Uterus (tissue), 2 donors: ENCODE measurements around the gene DMRT3.

Source experiments
- CTCF ChIP-seq, 4 experiments: fragments of 200-600 bp in 2 of 4; fragments of 450-650 bp in 2 of 4; sonication (generic) in 2 of 4; IDR thresholded peaks; one replicate each; pipeline ENCODE4 v1.5.1; 2016 to 2019; ENCODE audit warnings: antibody characterized with exemption in 4 of 4, mild to moderate bottlenecking in 2 of 4, moderate library complexity in 1 of 4
- POLR2A ChIP-seq, 2 donors: fragments of 450-650 bp; IDR thresholded peaks; one replicate each; pipeline ENCODE4 v1.6.1; 2016; ENCODE audit warnings: antibody characterized with exemption in 2 of 2, mild to moderate bottlenecking in 1 of 2, moderate library complexity in 1 of 2

GRCh38 chr9:971901-972500, 4.5 kb upstream of the DMRT3 start:
- TF ChIP-seq CTCF (IDR thresholded peaks at IDR 0.05), result no peak
- no peak for TF ChIP-seq POLR2A (IDR thresholded peaks at IDR 0.05)
